ENCODE data around the gene JAKMIP1.

DNA sequence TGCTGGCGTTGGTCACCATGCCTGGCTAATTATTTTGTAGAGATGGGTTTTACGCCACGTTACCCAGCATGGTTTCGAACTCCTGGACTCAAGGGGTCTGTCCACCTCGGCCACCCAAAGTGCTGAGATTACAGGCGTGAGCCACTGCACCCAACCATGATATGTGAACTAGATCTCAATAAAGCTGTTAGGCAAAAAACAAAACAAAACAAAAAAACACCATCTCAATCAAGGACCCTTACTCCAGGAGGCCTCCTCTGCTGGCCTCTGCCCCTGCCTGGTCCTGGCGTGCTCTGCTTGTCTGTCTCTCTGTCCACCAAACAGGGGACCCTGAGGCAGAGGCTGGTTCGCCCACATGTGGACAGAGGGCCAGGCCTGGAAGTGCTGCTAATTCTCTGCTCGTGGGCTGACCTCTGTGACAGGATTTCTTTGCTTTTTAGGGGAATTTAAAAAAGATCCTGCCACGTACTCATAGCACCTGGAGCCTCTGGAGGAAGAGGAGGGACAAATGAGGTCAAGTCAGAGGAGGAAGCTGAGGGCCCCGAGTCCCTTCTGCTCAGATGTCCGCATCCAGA is 36.6 kb upstream of the JAKMIP1 start:
- TF ChIP-seq EZH2 (optimal IDR thresholded peaks at IDR 0.05; ENCODE audit: low read depth, low read length) (no peak), EZH2phosphoT487 (IDR thresholded peaks at IDR 0.05; ENCODE audit: low read length) (no peak)
- TF ChIP-seq, protein P1, sequence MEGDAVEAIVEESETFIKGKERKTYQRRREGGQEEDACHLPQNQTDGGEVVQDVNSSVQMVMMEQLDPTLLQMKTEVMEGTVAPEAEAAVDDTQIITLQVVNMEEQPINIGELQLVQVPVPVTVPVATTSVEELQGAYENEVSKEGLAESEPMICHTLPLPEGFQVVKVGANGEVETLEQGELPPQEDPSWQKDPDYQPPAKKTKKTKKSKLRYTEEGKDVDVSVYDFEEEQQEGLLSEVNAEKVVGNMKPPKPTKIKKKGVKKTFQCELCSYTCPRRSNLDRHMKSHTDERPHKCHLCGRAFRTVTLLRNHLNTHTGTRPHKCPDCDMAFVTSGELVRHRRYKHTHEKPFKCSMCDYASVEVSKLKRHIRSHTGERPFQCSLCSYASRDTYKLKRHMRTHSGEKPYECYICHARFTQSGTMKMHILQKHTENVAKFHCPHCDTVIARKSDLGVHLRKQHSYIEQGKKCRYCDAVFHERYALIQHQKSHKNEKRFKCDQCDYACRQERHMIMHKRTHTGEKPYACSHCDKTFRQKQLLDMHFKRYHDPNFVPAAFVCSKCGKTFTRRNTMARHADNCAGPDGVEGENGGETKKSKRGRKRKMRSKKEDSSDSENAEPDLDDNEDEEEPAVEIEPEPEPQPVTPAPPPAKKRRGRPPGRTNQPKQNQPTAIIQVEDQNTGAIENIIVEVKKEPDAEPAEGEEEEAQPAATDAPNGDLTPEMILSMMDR (IDR thresholded peaks at IDR 0.05; ENCODE audit: low read length), result no peak

Data from MM.1S (cell line).